GM04504 (cell line): ENCODE data around the gene EIF5AL1.
"Not testable (repeated sequence)": the region's sequence is repeated elsewhere in the genome, so short reads cannot be mapped to it uniquely, and the experiment has no call there.

ENCODE experiments used
- DNase-seq: peaks from one replicate; pipeline ENCODE4 v3.0.0-alpha.2; 2012; ENCODE audit warnings: low read depth

EIF5AL1 gene

DNA sequence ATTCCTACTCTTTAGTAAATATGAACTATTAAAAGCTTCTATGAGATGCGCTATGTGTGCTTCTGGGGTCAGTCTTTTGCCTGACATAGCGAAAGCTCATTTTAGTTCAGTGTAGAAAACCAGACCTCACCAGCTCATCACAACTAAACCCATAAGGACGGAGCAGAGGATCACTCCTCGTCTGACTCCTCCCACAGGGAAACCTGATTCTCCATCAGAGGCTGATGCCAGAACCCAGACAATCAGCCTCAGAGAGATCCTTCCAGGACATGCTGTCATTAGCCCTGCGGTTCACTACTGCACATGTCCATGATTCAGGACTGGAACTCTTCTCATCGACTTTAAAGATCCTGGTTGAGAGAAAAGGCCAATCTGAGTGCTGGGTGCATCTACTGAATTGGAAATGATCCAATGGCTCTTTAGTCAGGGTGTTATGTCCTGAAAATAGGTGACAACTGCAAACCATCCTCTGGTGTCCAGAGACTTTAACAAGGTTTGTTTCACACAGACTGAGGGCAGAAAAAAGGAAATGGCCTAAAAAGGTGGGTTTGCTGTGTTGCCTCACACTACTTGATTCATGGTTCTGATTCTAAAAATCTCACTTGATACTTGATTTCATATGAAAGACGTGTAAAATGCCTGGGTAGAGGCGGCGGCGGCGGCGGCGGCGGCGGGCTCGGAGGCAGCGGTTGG lies at the start of gene EIF5AL1:
Gene EIF5AL1, plus strand, starts transcription at position 643 of the 693 bp plus-strand sequence. CDS start 117 bp downstream, outside the sequence.
- not testable (repeated sequence) for DNase-seq

DNA sequence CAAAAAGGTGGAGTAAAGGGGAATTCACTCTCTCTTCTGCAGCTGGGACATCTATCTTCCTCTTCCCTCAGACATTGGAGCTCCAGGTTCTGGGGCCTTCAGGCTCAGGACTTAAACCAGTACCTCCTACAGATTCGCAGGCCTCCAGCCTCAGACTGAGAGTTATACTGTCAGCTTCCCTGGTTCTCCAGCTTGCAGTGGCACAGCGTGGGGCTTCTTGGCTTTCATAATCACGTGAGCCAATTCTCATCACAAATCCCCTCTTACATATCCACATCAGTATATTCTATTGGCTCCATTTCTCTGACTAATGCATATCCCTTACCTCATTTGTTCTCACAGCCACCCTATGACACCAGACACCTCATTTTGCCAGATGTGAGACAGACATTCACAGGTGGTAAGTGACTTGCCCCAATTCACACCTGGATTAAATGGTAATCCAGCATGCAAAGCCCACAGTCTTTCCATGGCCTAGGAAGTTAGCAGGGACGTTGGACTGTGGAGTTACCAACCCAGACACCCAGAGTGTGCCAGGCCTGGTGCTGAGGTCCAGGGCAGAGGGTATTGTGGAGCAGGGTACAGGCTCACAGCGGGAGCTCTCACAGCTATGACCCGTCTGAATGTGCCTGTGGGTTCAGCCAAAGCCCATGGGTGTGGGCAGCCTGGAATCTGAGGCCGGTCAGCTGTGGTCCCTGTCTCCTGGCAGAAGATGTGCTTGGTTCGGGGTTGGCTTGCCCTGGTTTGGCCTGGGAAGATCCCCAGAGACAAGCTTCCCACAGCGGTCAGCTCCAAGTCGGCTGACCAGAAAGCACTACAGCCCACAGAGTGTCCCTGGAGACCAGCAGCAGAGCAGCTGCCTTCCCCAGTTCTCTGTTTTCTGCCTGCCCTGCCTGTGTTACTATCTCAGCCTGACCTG lies 48.5 kb upstream of the EIF5AL1 start:
- DNase-seq = no peak

DNA sequence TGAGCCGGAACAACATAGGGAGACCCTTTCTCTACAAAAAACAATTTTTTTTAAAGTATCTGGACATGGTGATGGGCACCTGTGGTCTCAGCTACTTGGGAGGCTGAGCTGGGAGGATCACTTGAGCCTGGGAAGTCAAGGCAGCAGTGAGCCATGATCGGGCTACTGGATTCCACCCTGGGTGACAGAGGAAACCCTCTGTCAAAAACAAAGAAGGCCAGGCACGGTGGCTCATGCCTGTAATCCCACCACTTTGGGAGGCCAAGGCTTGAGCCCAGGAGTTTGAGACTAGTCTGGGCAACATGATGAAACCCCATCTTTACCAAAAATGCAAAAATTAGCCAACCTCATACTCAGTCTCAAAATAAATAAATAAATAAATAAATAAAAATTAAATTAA lies 47.0 kb upstream of the EIF5AL1 start:
- no peak for DNase-seq

DNA sequence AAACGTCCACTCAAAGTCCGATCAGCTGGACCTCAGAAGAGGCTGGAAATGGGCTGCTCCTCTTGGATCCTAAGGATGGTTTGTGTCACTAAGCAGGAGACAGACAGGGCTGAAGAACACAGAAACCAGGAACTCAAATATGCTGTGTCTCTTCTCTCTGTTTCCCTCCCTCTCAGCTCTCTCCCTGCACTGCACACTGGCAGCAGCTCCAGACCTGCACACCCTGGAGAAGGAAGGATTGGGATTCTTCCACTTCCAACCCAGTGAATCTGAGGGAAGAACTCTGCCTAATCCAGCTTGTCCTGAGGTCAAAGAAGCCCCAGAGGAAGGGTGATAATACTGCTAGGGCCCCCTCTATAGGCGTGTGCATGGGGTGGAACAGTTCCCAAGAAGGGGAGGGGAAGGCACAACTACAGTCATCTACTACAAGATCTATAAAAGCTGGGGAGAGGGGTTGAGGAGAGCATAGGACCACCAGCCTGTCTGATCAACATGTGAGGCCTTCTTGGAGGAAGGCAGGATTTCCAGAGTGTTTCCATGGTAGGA lies 44.2 kb upstream of the EIF5AL1 start:
- no peak for DNase-seq

DNA sequence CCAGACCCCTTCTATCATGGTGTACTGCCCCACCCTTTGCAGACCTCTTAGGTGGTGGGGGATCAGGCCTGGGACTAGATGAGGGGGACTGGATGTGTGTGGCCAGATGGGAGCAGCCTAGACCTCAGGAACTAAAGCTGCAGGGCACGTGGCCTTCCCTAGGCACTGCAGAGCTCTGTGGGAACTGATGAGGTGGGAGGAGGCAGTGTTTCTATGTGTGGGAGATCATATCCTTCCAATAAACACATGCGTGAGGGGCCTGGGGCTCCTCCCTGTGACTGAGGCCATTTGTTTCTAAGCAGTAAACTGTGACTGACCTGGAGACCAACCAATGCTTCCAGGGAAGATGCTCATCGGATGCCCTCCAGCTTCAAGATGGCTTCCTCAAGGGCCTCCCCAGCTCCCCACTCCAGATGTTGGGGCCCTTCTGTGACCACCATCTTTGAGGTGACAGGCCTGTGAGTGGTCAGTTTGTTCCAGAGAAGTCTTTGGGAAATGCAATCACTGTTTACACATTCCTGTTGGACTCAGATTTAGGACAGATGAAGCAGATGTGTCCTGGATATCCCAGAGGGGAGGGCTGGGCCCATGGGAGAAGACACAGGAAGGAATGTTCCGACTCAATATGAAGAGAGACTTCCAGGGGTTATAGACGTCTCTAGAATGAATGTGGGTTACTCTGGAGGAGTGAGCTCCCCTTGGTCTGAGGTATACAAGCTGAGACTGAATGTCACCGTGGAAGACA lies 43.3 kb upstream of the EIF5AL1 start:
- DNase-seq = no peak

DNA sequence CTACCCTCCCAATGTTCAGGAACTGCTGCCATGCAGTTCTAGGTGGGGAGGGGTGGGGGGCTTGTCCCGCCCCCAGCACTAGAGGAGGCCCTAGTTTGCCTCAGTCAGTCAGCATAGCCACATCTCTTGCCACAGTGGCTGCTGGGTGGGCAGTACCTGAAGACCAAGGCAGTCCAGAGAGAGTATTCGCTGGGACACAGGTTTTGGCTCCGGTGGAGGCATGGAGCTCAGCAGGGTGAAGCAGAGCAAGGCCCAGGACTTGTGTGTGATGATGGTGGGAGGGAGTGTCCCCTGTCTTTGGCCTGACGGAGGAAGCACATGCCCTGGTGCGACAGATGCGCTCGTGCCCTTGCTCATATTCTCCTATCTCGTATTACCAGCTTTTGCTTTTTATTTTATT lies 42.2 kb upstream of the EIF5AL1 start:
- no peak for DNase-seq

DNA sequence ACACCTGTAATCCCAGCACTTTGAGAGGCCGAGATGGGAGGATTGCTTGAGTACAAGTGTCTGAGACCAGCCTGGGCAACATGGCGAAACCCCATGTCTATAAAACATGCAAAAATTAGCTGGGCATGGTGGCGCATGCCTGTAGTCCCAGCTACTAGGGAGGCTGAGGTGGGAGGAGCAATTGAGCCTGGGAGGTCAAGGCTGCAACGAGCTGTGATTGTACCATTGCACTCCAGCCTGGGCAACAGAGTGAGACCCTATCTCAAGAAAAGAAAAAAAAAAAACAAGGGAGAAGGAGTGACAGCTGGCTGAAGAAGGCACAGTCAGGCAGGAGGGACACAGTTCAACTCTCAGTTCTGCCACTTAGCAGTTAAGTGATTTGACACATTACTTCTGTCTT lies 40.6 kb upstream of the EIF5AL1 start:
- no peak for DNase-seq

DNA sequence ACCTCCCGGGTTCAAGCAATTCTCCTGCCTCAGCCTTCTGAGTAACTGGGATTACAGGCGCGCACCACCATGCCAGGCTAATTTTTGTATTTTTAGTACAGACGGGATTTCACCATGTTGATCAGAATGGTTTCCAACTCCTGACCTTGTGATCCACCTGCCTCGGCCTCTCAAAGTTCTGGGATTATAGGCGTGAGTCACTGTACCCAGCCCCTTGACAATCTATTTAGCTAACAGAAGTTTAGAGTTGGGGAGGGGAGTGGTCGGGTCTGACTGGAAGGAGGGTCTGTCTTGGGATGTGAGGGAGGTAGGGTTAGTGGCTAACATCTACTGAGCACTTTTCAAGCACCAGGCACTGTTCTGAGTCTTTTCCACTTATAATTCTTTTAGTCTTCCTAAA lies 39.9 kb upstream of the EIF5AL1 start:
- no peak for DNase-seq

DNA sequence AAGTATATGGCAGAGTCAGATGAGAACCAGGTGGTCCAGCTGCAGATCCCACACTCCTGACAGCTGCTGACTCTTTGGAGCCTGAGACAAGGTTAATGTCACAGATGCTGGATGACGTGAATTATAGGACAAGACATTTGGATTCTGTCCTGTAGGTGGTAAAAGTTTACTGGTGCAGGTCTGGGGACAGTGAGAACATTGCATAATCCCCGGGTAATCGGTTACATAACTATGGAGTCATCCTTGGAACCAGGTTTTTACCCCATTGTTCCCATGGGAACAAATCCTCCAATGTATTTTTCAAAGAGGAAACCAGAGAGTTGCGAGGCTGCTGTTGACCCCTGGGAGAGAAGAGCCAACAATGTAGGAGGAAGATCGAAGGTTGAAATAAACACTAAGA lies 39.4 kb upstream of the EIF5AL1 start:
- peak; percentile 54 for DNase-seq

DNA sequence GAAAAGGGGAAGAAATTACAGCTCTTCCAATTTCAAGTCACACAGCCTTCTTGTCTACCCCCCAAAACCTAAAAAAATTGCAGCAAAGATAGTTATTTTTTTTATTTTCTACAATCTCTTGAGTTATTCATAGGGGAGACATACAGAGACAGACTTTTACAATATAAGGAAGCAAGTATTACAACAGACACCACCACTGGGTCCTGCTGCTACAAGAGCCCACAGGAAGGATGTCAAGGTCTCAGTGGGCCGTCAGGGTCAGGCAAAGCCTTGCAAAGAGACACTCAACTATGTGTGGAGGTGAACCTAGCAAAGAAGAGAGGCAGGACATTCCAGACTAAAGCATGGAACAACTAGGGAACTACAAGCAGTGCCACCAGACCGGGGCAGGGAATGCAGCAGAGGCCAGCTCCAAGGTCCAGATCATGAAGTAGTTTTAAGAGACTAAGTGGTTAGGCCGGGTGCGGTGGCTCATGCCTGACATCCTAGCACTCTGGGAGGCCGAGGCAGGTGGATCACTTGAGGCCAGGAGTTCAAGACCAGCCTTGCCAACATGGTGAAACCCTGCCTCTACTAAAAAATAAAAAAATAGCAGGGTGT lies 38.7 kb upstream of the EIF5AL1 start:
- DNase-seq = no peak

DNA sequence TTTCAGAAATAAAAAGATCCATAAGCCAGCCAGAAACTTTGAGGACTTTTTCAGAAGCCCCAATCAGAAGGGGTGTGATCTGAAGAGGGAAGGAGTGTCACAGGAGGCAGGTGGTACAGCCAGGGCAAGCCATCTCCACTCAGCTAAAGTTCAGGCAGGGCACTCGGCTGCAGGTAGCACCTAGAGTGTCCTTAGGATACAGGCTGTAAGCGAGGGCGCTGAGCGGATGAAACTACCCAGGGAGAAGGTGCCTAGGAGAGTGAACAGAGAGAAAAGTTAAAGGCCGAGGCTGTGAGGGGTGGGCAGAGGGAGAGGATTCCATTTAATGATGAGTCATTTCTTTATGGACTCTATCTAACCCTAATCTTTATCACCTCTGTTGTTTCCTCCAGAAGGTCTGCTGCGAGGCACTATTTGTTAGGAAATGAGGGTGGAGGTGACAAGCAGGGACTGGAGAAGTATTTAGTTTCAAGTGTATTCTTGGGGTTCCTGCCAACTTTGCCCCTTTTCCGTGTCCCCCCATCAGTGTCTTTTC lies 37.1 kb upstream of the EIF5AL1 start:
- DNase-seq = no peak

DNA sequence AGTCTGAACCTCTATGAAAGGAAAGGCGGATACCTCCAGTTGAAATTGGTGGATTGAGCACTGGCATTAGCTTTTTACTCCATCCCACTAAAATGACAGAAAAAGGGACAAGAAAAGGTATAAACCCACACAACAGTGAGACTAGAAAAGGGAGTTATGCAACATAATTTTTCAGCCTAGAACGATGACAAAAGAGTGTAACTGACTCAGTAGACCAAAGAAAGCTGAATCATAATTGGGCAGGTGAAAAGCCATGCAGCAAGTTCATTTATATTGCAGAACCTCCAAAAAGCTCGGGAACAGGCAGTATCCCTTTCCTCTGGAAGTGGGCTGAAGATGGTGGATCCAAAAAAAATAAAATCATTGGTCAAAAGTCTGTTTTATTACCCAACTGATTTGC lies 36.5 kb upstream of the EIF5AL1 start:
- DNase-seq = no peak

DNA sequence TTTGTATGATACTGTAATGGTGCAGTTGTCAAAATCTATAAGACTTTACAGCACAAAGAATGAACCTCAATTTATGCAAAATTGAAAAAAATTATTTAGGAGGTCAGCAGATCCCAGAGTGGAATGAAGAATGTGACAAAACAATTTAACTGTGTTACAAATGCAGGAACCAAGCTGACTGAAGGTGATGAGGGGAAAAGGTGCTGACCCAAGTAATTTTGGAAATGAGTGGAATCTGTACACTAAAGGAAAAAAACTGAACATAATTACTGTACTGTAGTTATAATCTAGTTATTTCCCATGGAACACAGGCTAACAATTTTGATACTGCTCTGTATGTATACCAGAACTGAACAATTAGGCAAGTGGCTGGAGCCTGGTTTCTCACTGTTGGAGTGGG lies 35.7 kb upstream of the EIF5AL1 start:
- DNase-seq = no peak

DNA sequence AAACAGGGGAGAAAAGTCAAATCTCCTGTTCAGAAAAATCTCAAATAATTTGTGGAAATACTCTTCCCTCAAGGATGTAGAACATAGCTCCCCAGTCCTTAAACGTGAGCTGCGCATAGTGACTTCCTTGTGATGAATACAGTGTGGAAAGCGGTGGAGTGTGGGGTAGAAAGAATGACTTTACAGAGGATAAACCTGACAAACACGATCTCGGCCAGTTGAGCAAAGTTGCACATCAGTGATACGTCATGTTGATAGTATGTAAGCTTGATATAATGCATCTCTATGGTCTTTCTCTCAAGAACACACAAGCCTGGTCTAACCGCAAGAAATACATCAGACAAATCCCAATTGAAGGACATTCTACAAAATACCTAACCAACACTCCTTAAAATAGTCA lies 34.9 kb upstream of the EIF5AL1 start:
- no peak for DNase-seq

DNA sequence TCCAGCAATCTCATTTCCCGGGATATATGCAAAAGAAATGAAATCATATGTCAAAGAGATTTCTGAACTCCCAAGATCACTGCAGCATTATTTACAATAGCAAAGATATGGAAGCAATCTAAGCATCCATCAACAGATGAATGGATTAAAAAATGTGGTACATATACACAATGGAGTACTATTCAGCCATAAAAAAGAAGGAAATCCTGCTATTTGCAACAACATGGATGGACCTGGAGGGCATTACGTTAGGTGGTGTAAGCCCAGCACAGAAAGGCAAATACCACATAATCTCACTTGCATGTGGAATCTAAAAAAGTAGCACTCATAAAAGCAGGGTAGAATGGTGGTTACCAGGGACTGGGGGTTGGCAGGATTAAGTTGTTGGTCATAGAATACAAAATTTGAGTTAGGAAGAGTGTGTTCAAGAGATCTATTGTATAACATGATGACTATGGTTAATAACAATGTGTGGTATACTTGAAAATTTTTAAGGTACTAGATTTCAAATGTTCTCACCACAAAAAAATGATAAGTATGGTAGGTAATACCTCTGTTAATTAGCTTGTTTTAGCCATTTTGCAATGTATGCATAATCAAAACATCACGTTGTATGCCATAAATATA lies 32.9 kb upstream of the EIF5AL1 start:
- DNase-seq = no peak

DNA sequence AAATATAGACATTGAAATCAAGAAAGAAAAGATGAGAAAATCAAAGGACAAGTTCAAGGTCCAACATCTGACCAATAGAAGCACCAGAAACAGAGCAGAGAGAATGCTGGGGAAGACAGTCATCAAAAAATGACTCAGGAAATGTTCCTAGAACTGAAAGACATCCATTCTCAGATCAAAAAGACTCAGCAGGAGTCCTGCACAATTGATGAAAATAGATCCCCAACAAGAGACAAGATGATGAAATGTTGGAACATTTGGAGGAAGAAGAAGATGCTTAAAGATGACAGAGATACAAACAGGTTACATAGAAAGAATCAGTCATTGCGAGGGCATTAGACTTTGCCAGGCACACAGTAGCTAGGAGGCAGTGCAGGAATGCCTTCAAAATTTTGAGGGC lies 30.0 kb upstream of the EIF5AL1 start:
- DNase-seq = no peak

DNA sequence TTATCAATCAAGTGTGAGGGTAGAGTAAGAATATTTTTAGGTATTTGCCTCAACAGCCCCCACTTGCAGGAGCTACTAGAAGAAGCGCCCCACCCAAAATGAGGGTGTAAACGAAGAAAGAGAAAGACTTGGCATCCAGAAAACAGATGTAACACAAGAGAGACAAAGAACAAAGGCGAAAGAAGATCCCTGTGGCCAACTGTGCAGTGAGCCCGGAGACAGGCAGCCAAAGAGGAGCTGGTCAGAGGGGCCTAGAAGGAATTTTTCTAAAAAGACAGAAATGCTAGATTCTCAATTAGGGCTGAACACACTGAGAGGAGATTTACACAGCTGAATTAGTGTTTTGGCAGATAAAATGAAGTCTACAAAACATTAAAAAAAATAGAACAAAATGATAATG lies 29.6 kb upstream of the EIF5AL1 start:
- no peak for DNase-seq

DNA sequence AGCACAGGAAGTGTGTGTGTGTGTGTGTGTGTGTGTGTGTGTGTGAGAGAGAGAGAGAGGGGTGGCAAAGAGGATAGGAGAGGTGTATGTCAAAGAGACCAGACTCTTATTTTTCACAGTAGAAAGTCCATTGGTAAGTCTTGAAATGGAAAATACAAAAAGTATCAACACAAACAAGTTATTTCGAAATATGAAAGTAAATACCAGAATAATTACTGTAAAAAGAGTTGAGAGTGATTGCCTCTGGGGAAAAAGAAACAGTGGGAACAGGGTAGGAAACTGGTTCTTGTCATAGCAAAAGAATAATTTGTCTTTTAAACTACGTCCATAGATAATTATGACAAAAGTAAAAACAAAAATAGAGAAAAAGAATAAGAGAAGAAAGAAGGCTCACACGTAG lies 29.0 kb upstream of the EIF5AL1 start:
- peak; percentile 31 for DNase-seq

DNA sequence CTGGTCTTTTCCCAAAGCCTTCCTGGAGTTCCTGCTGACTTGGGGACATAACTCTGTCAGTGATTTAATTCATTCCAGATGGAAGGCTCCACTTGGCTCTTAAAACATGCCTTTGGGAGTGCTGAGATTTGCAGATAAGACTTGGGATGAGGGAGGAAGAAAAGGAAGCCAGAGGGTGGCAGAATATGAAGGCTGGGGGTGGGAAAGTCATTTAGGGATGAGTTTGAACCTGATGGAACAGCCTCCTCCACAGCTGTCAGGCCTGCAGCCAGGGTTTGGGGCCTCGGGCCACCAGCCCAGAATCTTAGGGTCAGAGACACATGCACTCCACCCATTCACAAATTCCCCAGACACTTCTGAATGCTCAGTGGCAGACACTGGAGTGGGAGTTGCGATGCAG lies 28.4 kb upstream of the EIF5AL1 start:
- DNase-seq = peak; percentile 94

DNA sequence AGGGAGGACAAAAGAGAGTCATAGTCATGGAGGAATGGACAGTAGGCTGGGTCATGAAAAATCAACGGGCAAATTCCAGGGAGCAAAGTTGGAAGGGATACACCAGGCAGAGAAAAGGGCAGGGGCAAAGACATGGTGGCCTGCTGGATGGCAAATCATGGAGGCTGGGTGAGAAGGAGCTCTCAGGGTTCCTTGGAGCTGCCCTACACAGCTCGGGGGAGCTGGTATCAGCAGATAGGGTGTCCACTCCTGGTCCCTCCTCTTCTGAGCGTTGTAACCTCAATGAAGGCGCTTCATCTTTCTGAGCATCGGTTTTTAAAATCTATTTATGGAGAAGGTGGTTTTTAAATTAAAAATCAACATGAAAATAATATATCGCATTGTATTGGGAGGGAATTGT lies 27.9 kb upstream of the EIF5AL1 start:
- no peak for DNase-seq
